Measurements from ENCODE around the gene LENG8. TPM values are rescaled to one million over a fixed set of nuclear protein-coding genes. Genes with fewer than 3 reads are reported as not detected.

Gene LENG8
- total and polyA plus RNA-seq, 5 experiments from 2014 or later: 4.5 to 639 (median 8.6) TPM

DNA sequence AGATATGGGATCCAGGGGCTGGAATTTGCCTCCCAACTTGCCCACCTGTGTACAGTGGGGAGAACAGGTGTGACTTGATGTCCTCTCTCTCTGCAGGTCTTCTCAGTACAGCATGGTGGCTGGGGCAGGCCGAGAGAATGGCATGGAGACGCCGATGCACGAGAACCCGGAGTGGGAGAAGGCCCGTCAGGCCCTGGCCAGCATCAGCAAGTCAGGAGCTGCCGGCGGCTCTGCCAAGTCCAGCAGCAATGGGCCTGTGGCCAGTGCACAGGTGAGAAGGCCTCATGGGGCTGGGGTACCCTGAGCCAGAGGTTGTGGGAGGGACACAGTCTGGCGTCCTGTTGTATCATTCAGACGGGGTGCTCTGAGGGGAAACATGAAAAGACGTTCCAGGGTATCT is 3.0 kb downstream of the LENG8 start:
- no peaks in the 10 kb centered on the region for H3K9me3 Mint-ChIP-seq
- peaks cover 0 to 3% (median 0%) of the 10 kb centered on the region in 5 donors for H3K27me3 Mint-ChIP-seq
- H3K36me3 Mint-ChIP-seq: peaks cover 0 to 64% (median 7%) of the 10 kb centered on the region in 3 donors
- peak overlapping the region in 7 of 10 donors; percentile 15 to 99 (median 33) for H3K27ac Mint-ChIP-seq
- DNase-seq: no peak
- H3K4me1 Mint-ChIP-seq: peaks cover 30 to 64% (median 53%) of the 10 kb centered on the region in 4 donors
- POLR2A ChIA-PET: no interaction called here
- peak overlapping the region in 3 of 10 donors; percentile 20 to 36 (median 36) for H3K4me3 Mint-ChIP-seq
- ATAC-seq: no peak

DNA sequence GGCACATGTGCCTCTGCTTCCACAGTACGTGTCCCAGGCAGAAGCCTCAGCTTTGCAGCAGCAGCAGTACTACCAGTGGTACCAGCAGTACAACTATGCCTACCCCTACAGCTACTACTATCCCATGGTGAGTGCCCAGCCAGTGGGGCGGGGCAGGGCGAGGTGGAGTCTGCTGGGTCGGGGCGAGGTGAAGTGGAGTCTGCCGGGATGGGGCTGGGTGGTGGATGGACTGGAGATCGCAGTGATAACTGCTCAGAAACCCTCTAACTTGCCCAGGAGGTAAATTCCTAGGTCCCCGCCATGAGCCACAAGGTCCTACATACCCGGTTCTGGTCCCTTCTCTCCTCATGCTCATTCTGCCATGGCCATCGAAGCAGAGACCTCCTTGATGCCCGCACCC is 3.6 kb downstream of the LENG8 start:
- H3K27me3 Mint-ChIP-seq: peaks cover 0 to 3% (median 0%) of the 10 kb centered on the region in 5 donors
- peaks cover 0 to 70% (median 7%) of the 10 kb centered on the region in 3 donors for H3K36me3 Mint-ChIP-seq
- no peak for ATAC-seq
- peaks cover 28 to 58% (median 48%) of the 10 kb centered on the region in 4 donors for H3K4me1 Mint-ChIP-seq
- H3K9me3 Mint-ChIP-seq: no peaks in the 10 kb centered on the region
- H3K4me3 Mint-ChIP-seq: peak overlapping the region in 3 of 10 donors; percentile 14 to 38 (median 17)
- no peak for DNase-seq
- no peak overlapping the region for H3K27ac Mint-ChIP-seq
- POLR2A ChIA-PET: interaction anchor here (1.3 kb wide), 1 partner anchor 9 kb away, joined by 5 read pairs; no protein-coding TSS in a partner anchor

DNA sequence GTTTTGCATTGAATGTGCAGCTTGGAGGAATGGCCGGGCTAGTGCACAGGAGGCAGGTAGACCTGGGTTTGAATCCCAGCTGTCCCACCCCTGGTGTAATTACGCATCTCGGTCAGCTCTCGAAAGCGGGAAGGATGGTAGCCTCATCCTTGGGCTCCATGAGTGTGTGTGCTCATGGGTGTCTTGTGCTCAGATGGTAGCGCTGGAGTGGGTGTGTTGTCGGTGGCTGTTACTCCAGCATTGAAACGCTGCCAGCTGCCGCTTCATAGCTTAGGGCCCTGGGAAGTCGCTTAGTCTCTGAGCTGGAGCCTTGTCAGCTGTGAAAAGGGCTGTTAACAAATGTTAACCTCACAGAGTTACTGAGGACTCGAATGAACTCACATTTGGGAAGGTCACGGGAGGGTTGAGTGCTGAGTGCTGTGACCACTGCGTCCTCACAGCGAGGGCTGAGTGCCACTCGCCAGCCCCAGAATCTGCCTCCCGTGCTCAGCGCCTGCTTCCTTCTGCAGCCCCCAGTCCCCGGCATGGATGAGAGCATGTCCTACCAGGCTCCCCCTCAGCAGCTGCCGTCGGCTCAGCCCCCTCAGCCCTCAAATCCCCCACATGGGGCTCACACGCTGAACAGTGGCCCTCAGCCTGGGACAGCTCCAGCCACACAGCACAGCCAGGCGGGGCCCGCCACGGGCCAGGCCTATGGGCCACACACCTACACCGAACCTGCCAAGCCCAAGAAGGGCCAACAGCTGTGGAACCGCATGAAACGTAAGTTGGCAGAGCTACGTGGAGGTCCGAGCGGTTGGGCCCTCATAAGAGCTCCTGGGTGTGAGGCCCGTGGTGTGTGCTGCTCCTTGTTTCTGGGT is 5.2 kb downstream of the LENG8 start:
- no peaks in the 10 kb centered on the region for H3K9me3 Mint-ChIP-seq
- no peak overlapping the region for H3K4me3 Mint-ChIP-seq
- ATAC-seq: no peak
- POLR2A ChIA-PET: interaction anchor here (0.7 to 1.7 kb wide), 5 partner anchors 8 to 263 kb away, joined by 3 to 9 read pairs (median 3); partner anchors contain the start of genes LENG9 and TSEN34
- H3K36me3 Mint-ChIP-seq: peaks cover 0 to 83% (median 13%) of the 10 kb centered on the region in 3 donors
- H3K27ac Mint-ChIP-seq: no peak overlapping the region
- no peak for DNase-seq
- H3K27me3 Mint-ChIP-seq: no peaks in the 10 kb centered on the region
- H3K4me1 Mint-ChIP-seq: peaks cover 29 to 60% (median 47%) of the 10 kb centered on the region in 4 donors

DNA sequence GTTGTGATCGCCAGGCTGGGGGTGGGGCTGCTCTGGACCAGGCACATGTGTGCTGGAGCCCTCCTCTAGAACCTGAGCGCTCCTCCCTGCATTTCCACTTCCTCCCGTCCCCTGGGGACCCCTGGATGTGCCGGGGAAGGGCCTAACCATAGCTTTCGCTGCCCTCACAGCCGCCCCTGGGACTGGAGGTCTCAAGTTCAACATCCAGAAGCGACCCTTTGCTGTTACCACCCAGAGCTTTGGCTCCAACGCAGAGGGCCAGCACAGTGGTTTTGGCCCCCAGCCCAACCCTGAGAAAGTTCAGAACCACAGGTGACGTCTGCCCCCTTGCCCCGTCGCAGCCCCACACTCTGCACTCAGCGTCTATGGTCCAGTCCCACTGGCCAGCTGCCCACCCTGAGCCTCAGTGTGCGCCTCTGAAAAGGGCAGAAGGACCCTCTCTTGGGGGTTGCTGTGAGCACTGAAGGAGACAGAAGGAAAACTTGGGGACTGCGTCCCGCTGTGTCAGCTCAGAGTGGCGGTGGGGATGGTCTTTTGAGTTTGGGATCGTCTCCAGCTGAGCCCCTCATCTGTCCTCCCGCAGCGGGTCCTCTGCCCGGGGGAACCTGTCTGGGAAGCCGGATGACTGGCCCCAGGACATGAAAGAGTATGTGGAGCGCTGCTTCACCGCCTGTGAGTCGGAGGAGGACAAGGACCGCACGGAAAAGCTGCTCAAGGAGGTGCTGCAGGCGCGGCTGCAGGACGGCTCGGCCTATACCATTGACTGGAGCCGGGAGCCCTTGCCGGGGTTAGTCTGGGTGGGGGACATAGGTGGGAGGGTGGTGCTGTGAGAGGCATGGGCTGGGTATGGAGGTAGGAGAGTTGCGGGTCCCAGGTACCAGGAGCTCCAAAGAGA is 6.0 kb downstream of the LENG8 start:
- H3K4me3 Mint-ChIP-seq: peak overlapping the region in 2 of 10 donors; percentile 2 to 10

DNA sequence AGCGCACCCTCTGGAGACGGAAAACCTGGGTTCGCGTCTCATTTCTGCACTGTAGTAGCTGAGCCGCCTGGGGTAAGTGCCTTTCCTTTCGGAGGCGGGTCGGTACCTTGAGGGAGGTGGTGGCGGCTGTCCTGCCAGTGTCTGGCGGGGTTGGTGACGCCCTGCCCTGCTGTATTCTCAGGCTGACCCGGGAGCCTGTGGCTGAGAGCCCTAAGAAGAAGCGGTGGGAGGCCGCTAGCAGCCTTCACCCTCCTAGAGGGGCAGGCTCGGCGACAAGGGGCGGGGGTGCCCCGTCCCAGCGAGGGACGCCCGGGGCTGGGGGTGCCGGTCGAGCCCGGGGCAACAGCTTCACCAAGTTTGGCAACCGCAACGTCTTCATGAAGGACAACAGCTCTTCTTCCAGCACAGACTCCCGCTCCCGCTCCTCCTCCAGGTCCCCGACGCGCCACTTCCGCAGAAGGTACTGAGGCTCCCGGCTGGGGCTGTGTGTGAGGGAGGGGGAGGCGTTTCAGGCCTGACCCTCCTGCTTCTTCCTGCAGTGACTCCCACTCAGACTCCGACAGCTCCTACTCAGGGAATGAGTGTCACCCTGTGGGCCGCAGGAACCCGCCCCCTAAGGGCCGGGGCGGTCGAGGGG is 6.9 kb downstream of the LENG8 start:
- no peaks in the 10 kb centered on the region for H3K9me3 Mint-ChIP-seq
- peak overlapping the region in 1 of 10 donors; percentile 24 for H3K27ac Mint-ChIP-seq
- H3K4me3 Mint-ChIP-seq: peak overlapping the region in 2 of 10 donors; percentile 10 to 22
- POLR2A ChIA-PET: interaction anchor here (1.6 kb wide), 1 partner anchor 10 kb away, joined by 3 read pairs; no protein-coding TSS in a partner anchor
- H3K4me1 Mint-ChIP-seq: peaks cover 24 to 54% (median 40%) of the 10 kb centered on the region in 4 donors
- no peak for DNase-seq
- no peaks in the 10 kb centered on the region for H3K27me3 Mint-ChIP-seq
- ATAC-seq: no peak
- H3K36me3 Mint-ChIP-seq: peaks cover 0 to 91% (median 12%) of the 10 kb centered on the region in 3 donors

More for the DNA sequence above, 6.0 kb downstream of the LENG8 start:
- ATAC-seq (no peak), DNase-seq (no peak)
- no peaks in the 10 kb centered on the region for H3K27me3 Mint-ChIP-seq
- POLR2A ChIA-PET: interaction anchor here (1.1 to 1.6 kb wide), 2 partner anchors 8 to 11 kb away, joined by 3 read pairs; no protein-coding TSS in a partner anchor
- H3K4me1 Mint-ChIP-seq: peaks cover 30 to 62% (median 48%) of the 10 kb centered on the region in 4 donors
- H3K36me3 Mint-ChIP-seq: peaks cover 0 to 92% (median 13%) of the 10 kb centered on the region in 3 donors
- peak overlapping the region in 1 of 10 donors; percentile 92 for H3K27ac Mint-ChIP-seq
- no peaks in the 10 kb centered on the region for H3K9me3 Mint-ChIP-seq

DNA sequence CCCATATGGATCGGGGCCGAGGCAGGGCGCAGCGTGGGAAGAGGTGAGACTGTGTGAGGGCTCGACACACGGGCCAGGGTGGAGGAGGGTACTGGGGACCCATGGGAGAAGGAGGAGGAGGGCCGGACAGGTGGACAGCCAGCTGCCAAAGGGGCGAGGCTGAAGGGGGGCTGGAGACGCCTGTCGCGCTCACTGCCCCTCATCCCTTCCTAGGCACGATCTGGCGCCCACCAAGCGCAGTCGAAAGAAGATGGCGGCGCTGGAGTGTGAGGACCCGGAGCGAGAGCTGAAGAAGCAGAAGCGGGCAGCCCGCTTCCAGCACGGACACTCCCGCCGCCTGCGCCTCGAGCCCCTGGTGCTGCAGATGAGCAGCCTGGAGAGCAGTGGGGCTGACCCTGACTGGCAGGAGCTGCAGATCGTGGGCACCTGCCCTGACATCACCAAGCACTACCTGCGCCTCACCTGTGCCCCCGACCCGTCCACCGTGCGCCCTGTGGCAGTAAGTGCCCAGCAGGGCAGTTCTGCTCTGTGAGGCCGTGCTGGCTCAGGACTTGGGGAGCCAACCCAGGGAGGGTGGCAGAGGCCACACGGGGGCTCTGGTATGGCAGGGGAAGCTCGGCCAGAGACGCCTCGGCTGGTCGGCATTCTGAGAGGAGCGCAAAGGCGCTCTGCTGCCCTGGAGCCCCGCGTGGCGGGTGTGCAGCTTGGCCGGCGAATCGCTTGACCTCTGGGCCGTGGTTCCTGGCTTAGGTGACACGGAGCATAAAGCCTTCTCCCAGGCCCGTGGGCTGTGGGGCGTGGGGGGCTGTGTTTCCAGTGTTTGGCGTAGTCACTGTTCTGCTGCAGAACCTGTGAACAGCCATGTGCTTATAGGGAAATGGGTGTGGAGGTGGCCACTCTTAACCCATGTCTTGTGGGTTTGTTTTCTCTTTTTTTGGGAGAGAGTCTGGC is 7.7 kb downstream of the LENG8 start:
- peak overlapping the region in 1 of 10 donors; percentile 53 for H3K27ac Mint-ChIP-seq

DNA sequence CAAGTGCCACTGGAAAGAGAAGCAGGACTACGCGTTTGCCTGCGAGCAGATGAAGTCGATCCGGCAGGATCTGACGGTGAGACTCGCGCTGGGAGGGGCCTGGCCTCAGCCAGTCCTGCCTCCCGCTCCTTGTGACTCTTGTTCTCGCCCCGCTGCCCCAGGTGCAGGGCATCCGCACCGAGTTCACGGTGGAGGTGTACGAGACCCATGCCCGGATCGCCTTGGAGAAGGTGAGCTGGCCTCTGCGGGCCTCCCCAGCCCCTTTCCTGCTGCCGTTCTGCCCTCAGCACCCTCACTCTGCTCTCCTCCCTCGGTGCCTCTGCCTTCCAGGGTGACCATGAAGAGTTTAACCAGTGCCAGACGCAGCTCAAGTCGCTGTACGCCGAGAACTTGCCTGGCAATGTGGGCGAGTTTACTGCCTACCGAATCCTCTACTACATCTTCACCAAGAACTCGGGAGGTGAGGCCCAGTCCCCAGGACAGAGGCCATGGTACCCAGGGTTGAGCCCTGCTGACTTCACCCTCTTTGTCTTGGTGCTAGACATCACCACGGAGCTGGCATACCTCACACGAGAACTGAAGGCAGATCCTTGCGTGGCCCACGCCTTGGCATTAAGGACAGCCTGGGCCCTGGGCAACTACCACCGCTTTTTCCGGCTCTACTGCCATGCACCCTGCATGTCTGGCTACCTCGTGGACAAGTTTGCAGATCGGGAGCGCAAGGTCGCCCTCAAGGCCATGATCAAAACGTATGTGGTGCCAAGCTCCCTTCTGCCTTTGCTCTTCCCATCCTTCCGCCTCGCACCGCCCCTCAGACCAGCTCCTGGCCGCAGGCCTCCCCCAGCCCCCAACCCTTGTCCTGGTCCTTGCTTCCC is 9.0 kb downstream of the LENG8 start:
- peaks cover 0 to 82% (median 11%) of the 10 kb centered on the region in 3 donors for H3K36me3 Mint-ChIP-seq
- peaks cover 21 to 44% (median 27%) of the 10 kb centered on the region in 4 donors for H3K4me1 Mint-ChIP-seq
- no peaks in the 10 kb centered on the region for H3K9me3 Mint-ChIP-seq
- ATAC-seq (no peak), DNase-seq (no peak)
- H3K27ac Mint-ChIP-seq: peak overlapping the region in 5 of 10 donors; percentile 31 to 95 (median 57)
- no peaks in the 10 kb centered on the region for H3K27me3 Mint-ChIP-seq
- POLR2A ChIA-PET: interaction anchor here (0.6 to 3.1 kb wide), 2 partner anchors 10 to 75 kb away, joined by 4 to 19 read pairs; partner anchors contain the start of gene LENG8
- no peak overlapping the region for H3K4me3 Mint-ChIP-seq

More for the DNA sequence above, 7.7 kb downstream of the LENG8 start:
- H3K4me1 Mint-ChIP-seq: peaks cover 20 to 48% (median 34%) of the 10 kb centered on the region in 4 donors
- no peaks in the 10 kb centered on the region for H3K9me3 Mint-ChIP-seq
- H3K27me3 Mint-ChIP-seq: no peaks in the 10 kb centered on the region
- DNase-seq (no peak), ATAC-seq (peak in 1 of 2 donors; percentile 7)
- H3K36me3 Mint-ChIP-seq: peaks cover 0 to 90% (median 11%) of the 10 kb centered on the region in 3 donors
- POLR2A ChIA-PET: interaction anchor here (1.6 kb wide), 1 partner anchor 9 kb away, joined by 3 read pairs; no protein-coding TSS in a partner anchor
- H3K4me3 Mint-ChIP-seq: peak overlapping the region in 1 of 10 donors; percentile 22

DNA sequence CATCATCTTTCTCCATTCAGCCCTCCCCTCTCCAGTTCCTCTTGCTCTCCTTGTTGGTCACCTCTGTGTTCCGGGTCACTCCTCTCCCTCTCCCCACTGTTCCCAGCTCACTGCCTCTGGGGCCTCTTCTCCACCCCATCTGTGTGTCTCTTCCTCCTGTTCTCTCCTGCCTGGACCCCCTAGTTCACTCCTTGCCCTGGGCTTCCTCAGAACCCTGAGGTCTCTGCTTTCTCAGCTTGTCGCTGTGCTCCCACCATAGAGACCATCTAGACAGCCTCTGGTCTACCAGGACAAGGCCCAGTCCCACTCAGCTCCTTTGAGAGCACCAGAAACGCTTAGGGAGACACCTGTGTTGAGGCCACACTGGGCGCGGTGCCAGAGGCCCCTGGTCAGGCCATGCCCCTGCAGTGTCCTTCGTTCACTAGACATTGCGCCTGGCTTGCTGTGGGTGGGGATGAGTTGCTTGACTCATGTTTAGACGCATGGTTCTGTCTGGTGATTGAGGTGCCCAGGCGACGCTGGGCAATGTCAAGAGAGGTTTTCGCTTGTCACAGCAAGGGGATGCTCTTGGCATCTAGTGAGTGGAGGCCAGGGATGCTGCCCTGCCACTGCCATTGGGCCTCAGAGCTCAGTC is 9.8 kb downstream of the LENG8 start:
- no peaks in the 10 kb centered on the region for H3K27me3 Mint-ChIP-seq
- H3K4me3 Mint-ChIP-seq: peak overlapping the region in 3 of 10 donors; percentile 19 to 66 (median 50)
- DNase-seq (no peak), ATAC-seq (no peak)
- H3K27ac Mint-ChIP-seq: peak overlapping the region; percentile 41 to 95 (median 56)
- peaks cover 20 to 39% (median 27%) of the 10 kb centered on the region in 4 donors for H3K4me1 Mint-ChIP-seq
- H3K9me3 Mint-ChIP-seq: no peaks in the 10 kb centered on the region
- H3K36me3 Mint-ChIP-seq: peaks cover 0 to 74% (median 8%) of the 10 kb centered on the region in 3 donors
- POLR2A ChIA-PET: interaction anchor here (0.6 to 3.1 kb wide), 2 partner anchors 11 to 76 kb away, joined by 4 to 19 read pairs; partner anchors contain the start of gene LENG8

DNA sequence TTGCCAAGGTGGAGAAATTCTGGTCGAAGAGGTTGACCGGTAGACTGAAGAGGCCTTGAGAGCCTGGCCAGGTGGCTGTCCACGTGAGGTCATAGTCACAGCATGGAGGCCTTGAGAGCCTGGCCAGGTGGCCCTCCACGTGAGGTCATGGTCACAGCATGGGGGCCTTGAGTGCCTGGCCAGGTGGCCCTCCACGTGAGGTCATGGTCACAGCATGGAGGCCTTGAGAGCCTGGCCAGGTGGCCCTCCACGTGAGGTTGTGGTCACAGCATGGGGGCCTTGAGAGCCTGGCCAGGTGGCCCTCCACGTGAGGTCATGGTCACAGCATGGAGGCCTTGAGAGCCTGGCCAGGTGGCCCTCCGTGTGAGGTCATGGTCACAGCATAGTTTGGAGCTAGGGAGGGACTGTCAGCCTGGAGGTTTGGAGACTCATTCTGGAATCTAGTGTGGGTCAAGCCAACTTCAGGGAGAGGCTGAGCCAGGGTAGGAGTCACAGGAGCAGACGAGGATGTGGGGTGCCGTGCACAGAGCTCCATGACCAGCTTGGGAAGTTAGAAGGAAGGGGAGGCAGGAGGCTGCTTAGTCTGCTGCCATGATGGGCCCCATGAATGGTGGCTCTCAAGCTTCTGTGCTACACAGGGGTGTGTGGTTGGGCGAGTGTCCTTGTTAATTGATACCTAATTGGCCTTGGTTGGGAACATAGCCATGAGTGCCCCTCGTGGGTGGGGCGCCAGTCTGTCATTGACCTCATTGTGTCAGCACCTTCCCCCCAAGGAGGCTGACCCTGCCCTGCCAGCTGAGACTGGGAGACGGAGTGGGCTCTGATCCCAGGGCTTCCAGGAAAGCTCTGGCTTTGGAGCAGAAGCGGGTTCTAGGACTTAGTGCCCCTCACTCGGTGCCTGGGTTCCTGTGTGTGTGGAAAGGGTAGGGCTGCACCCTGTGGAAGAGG is 10.6 kb downstream of the LENG8 start:
- ATAC-seq (no peak), DNase-seq (no peak)
- peak overlapping the region in 8 of 10 donors; percentile 1 to 66 (median 38) for H3K4me3 Mint-ChIP-seq
- no peaks in the 10 kb centered on the region for H3K27me3 Mint-ChIP-seq
- H3K4me1 Mint-ChIP-seq: peaks cover 26 to 40% (median 34%) of the 10 kb centered on the region in 4 donors
- POLR2A ChIA-PET: interaction anchor here (0.7 to 3.1 kb wide), 2 partner anchors 11 to 13 kb away, joined by 3 to 19 read pairs; partner anchors contain the start of gene LENG8
- H3K27ac Mint-ChIP-seq: peak overlapping the region; percentile 43 to 95 (median 80)
- peaks cover 0 to 66% (median 8%) of the 10 kb centered on the region in 3 donors for H3K36me3 Mint-ChIP-seq
- peaks cover 0 to 4% (median 0%) of the 10 kb centered on the region in 9 donors for H3K9me3 Mint-ChIP-seq

Data from naive thymus-derived CD8-positive, alpha-beta T cell (primary cell).